HFF-Myc (cell line): ENCODE measurements around the gene PLXNA1.
A peak's percentile ranks its signal among the peaks of the same experiment; 100 is the strongest.

Experiments used
- DNase-seq: peaks from one replicate; pipeline ENCODE4 v3.0.0-alpha.2; 2011; ENCODE audit warnings: low read depth; ENCODE audit errors: extremely low read depth
- H3K4me3 ChIP-seq: replicated peaks from 2 replicates; pipeline ENCODE4 v1.5.1; 2011; ENCODE audit warnings: low read depth, mild to moderate bottlenecking, control low read depth, low read length
- CTCF ChIP-seq: IDR thresholded peaks from 2 replicates; pipeline ENCODE4 v1.5.1; 2012; ENCODE audit warnings: mild to moderate bottlenecking, low read depth, low read length, control low read depth; ENCODE audit errors: missing control alignments

PLXNA1 gene

GRCh38 chr3:126980266-126980811, 2.6 kb upstream of the PLXNA1 start:
- no peak for DNase-seq
- no peak for TF ChIP-seq CTCF

GRCh38 chr3:126982126-126982470, 817 bp upstream of the PLXNA1 start:
- no peak for DNase-seq
- TF ChIP-seq CTCF = no peak
- peak overlapping the region; percentile 40 for H3K4me3 ChIP-seq

More at GRCh38 chr3:126980266-126980811, 2.6 kb upstream of the PLXNA1 start:
- no peak overlapping the region for H3K4me3 ChIP-seq

GRCh38 chr3:126983276-126983652, 349 bp downstream of the PLXNA1 start:
- no peak for TF ChIP-seq CTCF
- DNase-seq = no peak
- H3K4me3 ChIP-seq = peak overlapping the region; percentile 72

- no peak for DNase-seq
- H3K4me3 ChIP-seq = peak overlapping the region; percentile 72
- no peak for TF ChIP-seq CTCF
Measured at GRCh38 chr3:126983653-126984390, 907 bp downstream of the PLXNA1 start.

GRCh38 chr3:126984391-126985131, 1.6 kb downstream of the PLXNA1 start:
- no peak for TF ChIP-seq CTCF
- peak overlapping the region; percentile 72 for H3K4me3 ChIP-seq
- DNase-seq = no peak

- peak overlapping the region; percentile 72 for H3K4me3 ChIP-seq
- no peak for TF ChIP-seq CTCF
- no peak for DNase-seq
Measured at GRCh38 chr3:126985132-126985985, 2.4 kb downstream of the PLXNA1 start.
